T-helper 9 cell (primary cell): ENCODE data around the gene OR6X1.
"Not testable (repeated sequence)": the region's sequence is repeated elsewhere in the genome, so short reads cannot be mapped to it uniquely, and the experiment has no call there.

Source experiments
- DNase-seq: peaks from one replicate; pipeline ENCODE4 v3.0.0-alpha.2; 2020

Gene OR6X1

GRCh38 chr11:123751781-123752180 is 2.5 kb downstream of the OR6X1 start:
- no peak for DNase-seq

GRCh38 chr11:123748349-123748748 is 6.0 kb downstream of the OR6X1 start:
- not testable (repeated sequence) for DNase-seq

- DNase-seq: no peak
Measured at GRCh38 chr11:123745764-123746451, 8.4 kb downstream of the OR6X1 start.

GRCh38 chr11:123742724-123743120 is 11.6 kb downstream of the OR6X1 start:
- no peak for DNase-seq

GRCh38 chr11:123742031-123742723 is 12.1 kb downstream of the OR6X1 start:
- no peak for DNase-seq

GRCh38 chr11:123741159-123742030 is 12.9 kb downstream of the OR6X1 start, which contains the start of gene ZNF202:
TSS of gene ZNF202 (minus strand) at chr11:123741660. CDS start at chr11:123730888, 10,772 bp downstream.
- peak; percentile 87 for DNase-seq

GRCh38 chr11:123740787-123741158 is 13.5 kb downstream of the OR6X1 start:
- no peak for DNase-seq

- DNase-seq: no peak
Measured at GRCh38 chr11:123738374-123738773, 15.9 kb downstream of the OR6X1 start.

- no peak for DNase-seq
Measured at GRCh38 chr11:123736769-123737168, 17.5 kb downstream of the OR6X1 start.

GRCh38 chr11:123729602-123730001 is 24.7 kb downstream of the OR6X1 start:
- DNase-seq: no peak

GRCh38 chr11:123725995-123726655 is 28.2 kb downstream of the OR6X1 start:
- no peak for DNase-seq

- no peak for DNase-seq
Measured at GRCh38 chr11:123719452-123719851, 34.9 kb downstream of the OR6X1 start.

GRCh38 chr11:123718469-123718868 is 35.8 kb downstream of the OR6X1 start:
- DNase-seq: no peak

GRCh38 chr11:123718063-123718462 is 36.3 kb downstream of the OR6X1 start:
- DNase-seq: no peak

- DNase-seq: not testable (repeated sequence)
Measured at GRCh38 chr11:123712627-123713026, 41.7 kb downstream of the OR6X1 start.

- DNase-seq: peak; percentile 21
Measured at GRCh38 chr11:123707606-123708205, 46.6 kb downstream of the OR6X1 start.

- no peak for DNase-seq
Measured at GRCh38 chr11:123707206-123707605, 47.1 kb downstream of the OR6X1 start.

- DNase-seq: no peak
Measured at GRCh38 chr11:123704341-123704740, 50.0 kb downstream of the OR6X1 start.
